Activated gamma-delta T cell treated with anti-CD3 and anti-CD28 coated beads, Interleukin-2, amount 50 U/mL, for 16 hours (primary cell): ENCODE data around the gene PRKN.

Source experiments
- DNase-seq: peaks from one replicate; pipeline ENCODE4 v3.0.0-alpha.2; 2020; ENCODE audit warnings: low read depth

The PRKN gene

DNA sequence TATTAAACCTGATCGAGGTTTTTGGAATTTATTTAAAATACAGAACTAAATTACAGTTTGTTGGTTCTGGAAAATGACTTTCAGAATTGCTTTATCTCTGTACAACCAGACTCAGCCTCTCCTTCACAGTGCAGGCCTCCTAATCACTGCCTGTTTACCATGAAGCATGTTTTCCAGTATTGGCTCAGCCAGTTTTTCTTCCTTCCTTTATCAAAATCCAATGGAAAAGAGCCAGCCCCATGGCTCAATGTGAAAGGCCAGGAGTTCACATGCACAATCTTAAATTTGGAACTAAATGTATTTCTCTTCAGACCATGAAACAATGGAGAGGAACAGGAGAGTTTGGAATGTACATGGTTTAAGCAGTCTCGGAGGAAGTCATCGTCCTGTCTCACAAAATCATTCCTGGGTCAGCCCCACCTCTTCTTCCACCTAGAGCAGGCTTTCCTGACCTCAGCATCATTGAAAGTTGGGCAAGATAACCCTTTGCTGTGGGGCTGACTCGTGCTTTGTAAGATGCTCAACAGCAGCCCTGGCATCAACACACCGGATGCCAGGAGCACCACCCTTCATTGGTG is 772.8 kb downstream of the PRKN start:
- no peak for DNase-seq

DNA sequence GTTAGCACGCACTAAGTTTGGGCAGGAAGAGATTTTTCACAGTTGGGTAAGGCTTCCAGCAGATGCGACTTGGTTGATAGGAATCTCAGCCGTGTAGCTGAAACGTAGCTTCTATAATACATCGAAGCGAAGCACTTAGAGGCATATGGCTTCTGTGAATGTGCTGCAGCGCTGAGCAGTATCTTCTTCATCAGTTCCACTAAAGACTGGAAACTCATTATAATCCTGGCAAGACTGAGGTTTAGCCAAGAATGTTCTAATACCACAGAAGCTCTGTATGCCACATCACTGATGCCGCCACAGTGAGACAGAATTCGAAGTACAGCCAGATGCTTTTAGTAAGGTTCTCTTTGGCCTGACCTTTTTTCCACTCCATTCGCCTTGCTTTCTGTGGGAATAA is 773.5 kb downstream of the PRKN start:
- no peak for DNase-seq

DNA sequence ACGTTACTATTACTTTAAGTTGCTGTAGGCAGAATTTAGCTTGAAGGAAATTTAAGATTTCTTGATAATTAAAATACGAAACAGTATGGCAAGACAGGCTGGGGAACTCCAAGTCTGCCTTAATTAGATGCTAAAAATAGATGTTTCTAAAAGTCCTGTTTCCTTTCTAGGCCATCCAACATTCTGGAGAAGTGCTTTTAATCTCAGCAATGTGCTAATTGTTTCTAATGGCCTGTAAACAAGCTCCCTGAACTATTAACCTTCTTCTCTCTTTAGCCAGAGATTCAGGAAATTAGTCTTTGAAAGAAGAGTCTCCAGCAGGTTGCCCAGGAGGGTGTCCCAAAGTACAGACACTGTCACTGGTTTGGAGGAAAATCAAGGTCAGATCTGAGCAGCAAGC is 776.4 kb downstream of the PRKN start:
- no peak for DNase-seq

DNA sequence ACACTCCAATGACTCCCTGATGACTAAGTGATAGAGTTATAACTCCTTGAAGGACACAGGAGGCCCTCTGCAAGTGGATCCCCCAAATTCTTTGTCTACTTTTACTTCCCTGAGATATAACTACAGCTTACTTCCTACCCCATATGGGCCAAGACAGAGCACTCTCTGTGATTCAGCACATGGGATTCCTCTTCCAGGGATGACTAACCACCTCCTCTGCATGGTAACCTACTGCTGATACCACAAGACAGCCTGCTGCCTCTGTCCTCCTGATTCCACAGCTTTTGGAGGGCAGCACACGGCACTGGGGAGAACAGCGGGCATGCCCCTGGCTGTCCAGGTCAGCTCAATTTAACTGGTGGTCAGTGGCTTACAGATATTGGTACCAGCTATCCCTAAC is 778.0 kb downstream of the PRKN start:
- no peak for DNase-seq

DNA sequence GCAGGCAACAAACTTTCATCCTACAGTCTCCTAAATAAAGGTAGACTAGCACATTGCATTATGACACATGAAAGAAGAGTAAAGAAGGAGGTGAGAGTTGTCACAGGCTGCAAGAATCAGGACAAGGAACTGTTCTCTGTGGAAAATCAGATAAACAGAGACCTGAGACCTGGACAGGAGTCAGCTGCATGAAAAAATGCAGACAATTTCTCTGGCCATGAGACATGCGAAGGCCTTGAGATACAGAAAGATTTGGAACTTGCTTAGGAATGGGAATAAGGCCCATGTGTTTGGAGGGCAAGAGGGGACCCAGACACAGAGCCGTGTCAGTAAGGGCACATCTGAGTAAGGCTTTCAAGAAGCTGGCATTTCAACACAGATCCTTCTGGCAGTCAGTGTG is 779.1 kb downstream of the PRKN start:
- no peak for DNase-seq

DNA sequence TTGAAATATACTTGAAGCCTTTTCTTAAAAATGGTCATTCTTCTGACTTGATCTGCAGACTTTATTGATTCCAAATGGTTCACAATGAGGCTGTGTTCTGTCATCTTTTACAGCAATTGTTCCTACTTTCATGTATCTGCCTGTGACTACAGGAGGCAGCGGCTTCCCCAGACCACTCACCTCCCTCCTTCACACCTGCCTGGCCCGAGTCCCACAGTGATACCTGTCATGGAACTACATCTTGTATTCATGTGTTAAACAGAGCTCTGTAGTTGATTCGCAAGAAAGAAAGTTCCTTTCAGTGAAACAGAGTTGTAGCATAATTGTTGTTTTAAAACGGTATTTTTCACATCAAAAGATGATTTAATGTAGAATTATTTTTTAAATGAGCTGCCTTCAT is 780.2 kb downstream of the PRKN start:
- DNase-seq: no peak

DNA sequence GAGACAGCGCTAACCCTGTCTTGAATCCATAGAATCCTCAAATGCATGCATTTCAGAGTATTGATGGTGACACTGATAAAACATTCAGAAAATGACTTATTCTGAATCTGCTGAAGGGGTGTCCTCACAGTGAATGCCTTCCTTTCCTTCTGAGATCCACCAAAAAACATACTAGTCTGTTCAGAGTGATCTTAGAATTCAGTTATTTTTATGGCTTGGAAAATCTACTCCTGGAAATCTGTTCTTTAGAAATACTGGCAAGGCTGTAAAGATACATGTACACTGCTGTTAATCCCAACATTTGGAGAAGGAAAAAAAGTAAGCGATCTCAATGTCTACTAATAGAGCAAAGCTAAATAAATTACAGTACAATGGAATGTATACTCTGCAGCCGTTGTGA is 781.1 kb downstream of the PRKN start:
- no peak for DNase-seq

DNA sequence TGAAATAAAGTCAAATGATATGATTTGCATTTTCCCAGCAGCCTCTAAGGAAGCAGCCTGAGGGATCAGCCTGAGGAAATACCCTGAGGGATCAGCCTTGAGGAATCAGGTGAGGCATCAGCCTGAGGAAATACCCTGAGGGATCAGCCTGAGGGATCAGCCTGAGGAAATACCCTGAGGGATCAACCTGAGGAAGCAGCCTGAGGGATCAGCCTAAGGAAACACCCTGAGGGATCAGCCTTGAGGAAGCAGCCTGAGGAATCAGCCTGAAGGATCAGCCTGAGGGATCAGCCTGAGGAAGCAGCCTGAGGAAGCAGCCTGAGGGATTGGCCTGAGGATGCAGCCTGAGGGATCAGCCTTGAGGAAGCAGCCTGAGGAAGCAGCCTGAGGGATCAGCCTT is 784.0 kb downstream of the PRKN start:
- DNase-seq: no peak

DNA sequence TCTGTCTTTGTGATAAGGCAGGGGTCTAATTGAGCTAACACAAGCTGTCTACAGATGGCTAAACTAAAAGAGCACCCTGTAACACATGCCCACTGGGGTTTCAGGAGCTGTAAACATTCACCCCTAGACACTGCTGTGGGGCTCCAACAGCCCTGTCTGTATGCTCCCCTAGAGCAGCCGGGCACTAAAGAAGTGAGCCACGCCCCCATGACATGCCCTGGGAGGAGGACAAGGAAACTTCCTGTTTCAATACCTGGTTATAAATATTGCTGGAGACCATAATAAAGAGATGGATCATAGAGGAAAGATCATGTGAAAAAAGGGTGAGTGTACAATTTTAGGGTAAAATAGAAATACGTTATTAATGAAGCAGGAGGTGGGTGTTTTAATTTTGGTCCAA is 786.0 kb downstream of the PRKN start:
- no peak for DNase-seq

DNA sequence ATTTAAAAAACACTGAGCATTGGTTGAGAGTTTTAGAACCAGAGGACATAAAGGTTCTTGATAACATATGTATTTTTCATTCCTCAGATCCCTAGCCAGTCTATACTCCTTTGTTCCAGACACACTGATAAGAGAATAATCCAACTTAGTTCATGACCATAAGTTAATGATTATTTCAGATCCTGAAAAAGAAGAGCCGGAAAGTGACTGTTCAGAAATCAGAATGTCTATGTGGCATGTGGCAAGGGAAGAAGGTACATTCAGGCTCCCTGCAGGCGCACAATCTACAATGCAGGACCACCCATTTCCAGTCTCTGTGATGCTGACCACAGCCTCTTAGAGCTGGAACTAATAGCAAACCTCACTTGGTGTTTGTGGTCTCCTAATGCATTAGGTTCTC is 787.0 kb downstream of the PRKN start:
- DNase-seq: no peak

DNA sequence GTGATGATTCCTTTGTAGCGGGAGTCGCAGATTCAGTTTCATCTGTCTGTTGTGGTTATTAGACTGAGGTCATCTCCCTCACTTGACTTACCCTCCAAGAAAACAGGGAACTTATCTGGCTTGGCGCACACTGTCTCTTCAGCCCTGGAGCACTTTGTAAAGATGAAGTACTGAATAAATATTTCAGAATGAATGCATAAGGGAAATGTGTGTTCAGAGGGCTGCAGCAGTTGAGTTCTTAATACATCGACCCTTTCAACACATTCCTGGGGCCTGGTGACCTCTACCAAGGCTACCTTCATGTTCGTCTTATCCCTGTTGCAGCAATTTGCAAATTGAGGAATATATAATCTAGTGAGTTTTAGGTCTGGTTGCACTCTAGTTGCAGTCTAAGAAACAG is 801.2 kb downstream of the PRKN start:
- DNase-seq: no peak

DNA sequence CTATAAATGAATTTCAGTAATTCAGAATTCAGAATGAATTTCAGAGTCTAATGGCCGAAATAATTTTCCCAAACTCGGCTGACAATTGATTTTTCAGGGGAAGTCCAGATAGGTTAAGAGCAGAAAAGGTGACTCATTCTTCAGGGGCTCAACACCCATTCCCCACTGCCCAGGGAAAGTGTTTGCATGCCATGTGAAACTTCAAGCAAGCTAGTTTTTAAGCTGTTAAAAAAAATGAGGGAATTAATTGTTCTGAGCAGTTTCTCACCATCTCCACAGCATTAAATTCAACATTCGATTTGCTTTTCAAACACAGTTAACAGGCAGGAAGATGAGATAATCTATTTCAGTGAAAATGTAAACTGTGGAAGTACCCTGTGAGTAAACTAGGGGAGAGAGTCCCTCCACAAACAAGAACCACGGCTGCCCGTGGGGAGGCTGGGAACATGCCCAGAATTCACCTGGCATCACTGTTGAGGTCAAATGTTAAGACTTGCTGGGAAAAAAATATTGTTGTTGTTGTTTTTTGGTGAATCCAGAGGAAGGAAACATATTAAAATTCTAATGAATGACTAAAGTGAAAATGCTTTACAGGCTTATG is 803.0 kb downstream of the PRKN start:
- no peak for DNase-seq

DNA sequence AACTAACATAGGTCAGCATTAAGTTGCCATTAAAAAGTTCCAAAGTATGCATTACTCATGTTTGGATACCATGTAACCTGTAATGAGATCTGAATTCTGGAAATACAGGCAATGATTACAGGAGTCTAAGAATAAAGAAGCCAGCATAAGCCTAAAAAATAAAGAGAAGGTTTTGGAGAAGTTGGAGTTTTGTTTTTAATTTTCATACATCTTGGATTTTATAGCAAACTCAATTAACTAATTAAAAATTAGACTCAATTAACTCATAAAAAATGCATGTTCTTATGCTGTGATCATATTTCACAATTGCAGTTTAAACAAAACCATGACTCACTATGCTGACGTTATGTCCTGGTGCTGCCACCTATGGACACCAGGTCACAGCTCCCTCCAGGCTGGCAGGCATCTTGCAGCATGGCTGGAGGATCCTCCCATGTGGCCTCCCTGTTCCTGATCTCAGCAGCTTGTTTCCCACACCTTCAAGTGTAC is 804.9 kb downstream of the PRKN start:
- no peak for DNase-seq

DNA sequence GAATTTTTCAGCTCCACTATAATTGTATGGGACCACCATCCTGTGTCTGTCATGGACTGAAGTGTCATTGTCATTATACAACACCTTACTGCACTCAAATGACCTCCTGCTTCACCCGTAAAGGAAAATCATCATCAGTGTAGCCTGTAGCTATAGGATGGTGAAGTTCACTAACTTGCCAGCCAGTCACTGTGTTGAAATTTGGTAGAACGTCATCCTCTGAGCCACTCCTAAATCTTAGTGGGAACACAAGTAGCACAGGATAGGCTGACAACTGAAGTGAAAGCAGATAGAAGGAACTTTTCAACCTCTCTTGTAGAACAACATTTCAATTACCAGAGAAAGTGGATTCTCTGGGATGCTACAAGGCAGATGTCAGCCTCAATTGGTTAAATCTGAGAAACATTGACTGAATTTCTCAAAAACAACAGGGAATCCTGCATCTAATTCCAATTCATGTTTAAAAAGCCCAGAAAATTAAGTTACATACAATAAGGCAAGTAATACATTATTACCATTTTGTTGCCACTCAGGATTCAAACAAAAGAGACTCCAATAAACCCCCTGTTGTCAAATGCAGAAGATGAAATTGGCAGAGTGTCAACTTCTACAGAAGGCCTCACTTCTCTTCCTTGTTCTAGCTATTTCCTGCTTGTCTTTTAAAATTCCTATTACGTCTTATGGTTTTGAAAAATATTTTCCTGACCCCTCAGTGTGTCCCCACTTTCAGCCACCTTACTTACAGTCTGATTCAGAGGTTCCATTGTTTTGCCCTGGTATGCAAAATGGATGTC is 805.8 kb downstream of the PRKN start:
- DNase-seq: no peak

DNA sequence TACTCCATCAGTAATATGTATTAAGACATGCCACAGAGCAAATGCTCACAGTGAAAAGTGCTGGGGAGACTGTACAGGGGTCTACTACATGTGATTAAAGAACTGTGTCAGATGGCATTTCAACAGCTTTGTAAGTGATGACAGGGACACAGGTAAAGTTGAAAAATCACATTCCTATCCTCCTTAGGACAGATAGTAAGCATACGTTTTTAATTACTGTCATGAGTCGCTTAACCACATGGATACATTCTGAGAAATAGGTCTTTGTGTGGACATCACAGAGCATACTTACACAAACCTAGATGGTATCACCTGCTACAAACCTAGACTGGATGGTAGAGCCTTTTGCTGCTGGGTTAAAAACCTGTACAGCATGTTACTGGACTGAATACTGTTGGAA is 807.9 kb downstream of the PRKN start:
- no peak for DNase-seq

DNA sequence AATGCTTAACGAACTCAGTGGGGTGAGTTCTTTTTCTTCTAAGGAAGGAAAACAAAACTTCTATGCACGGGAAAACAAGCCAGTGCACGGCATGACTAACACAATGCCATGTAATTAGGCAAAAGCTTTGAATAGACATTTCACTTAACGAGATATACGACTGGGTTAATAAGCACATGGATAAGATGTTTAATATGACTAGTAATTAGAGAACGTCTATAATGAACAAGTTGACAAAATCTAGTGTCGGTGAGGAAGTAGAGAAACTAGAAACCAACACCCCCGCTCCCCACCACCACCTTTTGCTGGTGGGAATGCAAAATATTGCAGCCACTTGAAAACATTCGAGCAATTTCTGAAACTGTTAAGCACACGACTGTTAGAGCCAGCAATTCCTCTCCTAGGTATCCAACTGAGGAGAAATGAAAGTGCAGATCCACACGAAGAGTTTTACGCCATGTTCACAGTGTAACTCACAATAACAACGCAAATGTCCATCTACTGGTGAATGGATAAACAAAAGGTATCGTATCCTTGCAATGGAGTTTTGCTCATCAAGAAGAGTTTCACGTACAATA is 808.8 kb downstream of the PRKN start:
- no peak for DNase-seq

DNA sequence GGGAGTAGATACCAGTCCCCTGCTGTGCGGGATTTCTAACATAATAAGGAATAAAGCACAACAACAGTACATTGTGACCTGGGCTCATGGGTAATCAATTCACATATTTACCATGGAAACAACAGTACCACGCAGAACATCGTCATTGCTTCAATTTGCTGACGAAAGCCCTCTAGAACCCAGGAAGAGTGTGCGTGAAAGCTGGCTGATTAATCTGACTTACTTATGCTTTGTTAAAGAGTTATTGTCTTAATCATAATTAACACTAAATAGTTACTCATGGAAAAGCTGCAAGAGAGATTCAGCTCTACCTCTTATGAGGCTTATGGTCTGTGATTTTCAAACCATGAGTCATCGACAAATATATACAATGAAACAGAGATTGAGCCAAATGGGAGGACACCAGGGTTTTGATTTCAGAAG is 809.4 kb downstream of the PRKN start:
- no peak for DNase-seq

DNA sequence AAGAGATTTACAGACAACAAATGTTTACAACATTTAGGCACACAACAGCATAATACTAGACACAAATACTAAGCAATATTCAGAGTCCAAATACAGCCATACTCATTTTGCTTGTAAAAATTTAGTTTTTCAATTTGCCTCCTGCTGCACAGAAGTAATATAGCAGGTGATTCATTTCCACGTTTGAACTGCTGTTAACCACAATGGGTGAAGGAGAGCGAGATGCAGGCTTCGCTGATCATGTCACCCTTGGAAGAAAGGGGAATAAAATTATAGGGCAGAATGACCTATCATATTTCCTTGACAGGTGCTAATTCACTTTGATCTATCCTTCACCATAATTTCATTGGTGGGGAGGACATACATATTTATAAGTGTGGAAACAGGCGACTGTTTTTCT is 809.9 kb downstream of the PRKN start:
- DNase-seq: no peak

DNA sequence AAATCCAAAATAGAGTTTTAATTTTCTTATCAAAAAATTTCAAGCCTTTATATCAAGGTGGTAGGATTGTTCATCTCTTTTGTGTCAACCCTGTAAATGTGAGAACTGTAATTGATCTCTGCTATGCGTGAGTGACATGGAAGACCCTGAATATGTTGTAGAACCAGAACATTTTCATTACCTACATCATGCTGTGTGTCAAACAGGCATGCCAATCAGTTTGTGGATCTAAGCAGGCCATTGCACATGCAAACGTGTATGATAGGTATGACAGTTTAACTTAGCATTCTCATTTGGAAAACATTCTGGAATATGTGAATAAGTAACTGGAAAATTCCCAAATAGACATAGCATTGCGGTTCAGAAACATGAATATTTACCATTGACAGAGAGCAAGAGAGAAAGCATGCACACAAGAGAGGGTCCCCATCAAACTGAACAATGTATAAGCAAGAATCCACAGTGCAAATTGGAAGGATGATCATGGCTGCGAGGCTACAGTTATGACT is 812.1 kb downstream of the PRKN start:
- no peak for DNase-seq

DNA sequence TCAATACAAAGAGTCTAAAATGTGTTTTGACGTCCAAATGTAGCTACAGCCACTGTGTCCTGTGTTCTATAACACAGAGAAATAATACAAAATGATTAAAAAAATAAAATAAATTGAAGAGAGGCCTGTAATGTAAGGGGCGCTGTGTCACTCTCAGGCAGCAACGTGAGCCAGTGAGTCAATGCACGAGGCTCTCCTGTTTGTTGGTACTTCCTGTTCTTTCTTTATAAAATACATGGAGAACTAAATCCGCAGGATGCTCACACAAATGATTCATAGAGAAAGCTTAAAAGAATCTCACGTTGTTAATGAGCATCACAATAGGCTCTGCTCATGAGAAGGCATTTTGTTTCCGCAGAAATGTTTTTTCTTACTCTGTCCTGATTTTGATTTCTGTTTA is 818.7 kb downstream of the PRKN start:
- no peak for DNase-seq

DNA sequence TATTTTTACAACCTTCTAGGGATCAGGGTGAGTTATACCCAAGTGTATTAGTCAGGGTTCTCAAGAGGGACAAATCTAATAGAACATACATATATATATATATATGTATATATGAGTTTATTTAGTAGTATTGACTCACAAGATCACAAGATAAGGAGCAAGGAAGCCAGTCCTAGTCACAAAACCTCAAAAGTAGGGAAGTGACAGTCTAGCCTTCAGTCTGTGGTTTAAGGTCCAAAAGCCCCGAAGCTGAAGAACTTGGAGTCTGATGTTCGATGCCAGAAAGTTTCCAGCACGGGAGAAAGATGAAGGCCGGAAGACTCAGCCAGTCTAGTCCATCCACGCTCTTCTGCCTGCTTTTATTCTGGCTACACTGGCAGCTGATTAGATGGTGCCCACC is 821.0 kb downstream of the PRKN start:
- no peak for DNase-seq

DNA sequence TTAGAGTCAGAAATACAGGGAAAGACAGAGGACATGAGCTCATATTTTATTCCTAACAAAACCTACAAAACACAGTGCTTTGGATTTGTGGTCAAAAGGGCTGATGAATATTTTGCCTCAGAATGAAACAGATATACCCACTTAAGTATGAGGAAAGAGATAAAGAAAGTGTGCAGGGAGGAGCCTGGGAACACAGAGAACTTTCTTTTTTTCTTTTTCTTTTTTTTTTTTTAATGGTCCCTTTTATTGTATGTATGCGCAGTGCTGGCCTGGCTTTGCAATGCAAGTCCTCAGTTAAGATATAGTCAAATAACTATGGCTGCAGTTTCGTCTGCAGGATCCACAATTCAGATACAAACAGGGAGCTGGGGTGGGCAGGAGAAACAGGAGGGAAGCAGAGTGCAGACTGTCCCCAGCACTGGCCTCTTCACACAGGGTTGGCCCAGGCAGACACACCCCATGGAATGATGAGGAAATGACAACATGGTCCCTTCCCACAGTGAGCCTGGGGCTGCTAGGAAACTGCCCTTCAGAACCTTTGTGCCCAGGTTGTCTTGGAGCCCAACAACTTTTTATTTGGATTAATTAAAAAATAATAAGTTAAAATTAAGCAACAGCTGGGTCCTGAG is 823.9 kb downstream of the PRKN start:
- DNase-seq: no peak
